ENCODE data around the gene HTD2. TPM values are rescaled to one million over a fixed set of nuclear protein-coding genes. Genes with fewer than 3 reads are reported as not detected.
A peak's percentile ranks its signal among the peaks of the same experiment; 100 is the strongest.

The HTD2 gene
- total and polyA plus RNA-seq, 10 donors = 2.3 to 20.0 (median 8.2) TPM

DNA sequence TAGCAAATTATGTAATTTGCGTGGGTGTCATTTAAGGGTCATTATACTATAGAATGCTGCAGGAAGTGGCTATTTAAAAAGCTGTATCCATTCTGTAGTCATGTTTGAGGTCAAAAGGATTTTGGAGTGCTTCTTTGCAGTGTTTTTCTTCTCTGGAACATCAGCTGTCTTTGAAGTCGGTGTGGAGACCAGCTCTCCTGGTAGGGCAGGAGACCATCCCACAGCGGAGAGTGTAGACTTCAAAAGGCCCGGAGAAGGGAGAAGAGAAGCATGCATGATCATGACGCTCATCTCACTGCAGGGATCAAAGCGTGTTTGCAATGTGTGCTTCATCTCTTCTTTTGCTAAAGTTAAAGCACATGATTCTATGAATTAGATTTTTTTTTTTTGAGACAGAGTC lies 46.3 kb downstream of the HTD2 start:
- H3K4me3 ChIP-seq = peak overlapping the region in 2 of 8 donors; percentile 31 to 62
- intact Hi-C loops (cut with DNase I; ENCODE audit: low total_unique reads) = no loop called here
- 69 to 78% (median 74%) methylated on average over 6 of the region's 6 CpGs for WGBS, 5 donors

DNA sequence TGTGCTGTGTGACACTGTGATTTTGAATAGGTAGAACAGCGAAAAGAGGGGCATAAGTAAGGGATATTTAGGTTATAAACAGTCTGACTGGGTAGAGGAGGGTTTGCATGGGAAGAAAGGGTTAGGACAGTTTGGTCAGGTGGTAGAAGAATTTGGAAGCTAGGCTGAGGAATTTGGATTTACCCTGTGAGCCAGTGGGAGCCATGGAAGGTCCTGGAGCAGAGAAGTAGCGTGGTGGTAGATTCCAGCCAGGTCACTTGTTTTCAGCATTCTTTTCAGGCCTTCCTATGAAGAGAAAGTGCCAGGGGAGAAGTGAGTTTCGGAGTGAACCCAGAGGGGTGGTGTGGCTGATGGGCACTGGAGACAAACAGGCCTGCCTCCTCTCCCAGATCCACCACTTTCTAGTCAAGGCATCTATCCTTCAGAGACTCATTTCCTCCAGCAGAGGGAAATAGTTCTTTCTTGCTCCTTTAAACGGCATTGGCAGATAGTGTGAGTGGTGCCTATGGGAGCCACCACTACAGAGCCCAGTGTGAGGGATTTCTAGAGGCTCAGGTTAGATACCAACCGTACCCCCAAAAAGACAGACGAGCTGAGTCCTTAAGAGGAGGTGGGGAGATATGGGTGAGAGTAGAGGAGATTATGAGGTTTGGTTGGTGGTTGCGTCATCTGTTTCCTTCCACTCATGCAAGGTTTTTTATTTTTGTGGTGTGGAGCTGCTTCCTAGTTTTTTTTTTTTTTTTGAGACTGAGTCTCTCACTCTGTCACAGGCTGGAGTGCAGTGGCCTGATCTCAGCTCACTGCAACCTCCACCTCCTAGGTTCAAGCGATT lies 47.6 kb downstream of the HTD2 start:
- TF ChIP-seq POLR2A (IDR thresholded peaks at IDR 0.05) (peak in 2 of 3 donors; percentile 46 to 62), POLR2AphosphoS5 (IDR thresholded peaks at IDR 0.05) (peak in 2 of 3 donors; percentile 26 to 92)
- TF ChIP-seq, protein P1, sequence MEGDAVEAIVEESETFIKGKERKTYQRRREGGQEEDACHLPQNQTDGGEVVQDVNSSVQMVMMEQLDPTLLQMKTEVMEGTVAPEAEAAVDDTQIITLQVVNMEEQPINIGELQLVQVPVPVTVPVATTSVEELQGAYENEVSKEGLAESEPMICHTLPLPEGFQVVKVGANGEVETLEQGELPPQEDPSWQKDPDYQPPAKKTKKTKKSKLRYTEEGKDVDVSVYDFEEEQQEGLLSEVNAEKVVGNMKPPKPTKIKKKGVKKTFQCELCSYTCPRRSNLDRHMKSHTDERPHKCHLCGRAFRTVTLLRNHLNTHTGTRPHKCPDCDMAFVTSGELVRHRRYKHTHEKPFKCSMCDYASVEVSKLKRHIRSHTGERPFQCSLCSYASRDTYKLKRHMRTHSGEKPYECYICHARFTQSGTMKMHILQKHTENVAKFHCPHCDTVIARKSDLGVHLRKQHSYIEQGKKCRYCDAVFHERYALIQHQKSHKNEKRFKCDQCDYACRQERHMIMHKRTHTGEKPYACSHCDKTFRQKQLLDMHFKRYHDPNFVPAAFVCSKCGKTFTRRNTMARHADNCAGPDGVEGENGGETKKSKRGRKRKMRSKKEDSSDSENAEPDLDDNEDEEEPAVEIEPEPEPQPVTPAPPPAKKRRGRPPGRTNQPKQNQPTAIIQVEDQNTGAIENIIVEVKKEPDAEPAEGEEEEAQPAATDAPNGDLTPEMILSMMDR (IDR thresholded peaks at IDR 0.05 in 8 of 11, conservative IDR thresholded peaks at IDR 0.05 in 3 of 11) = no peak
- DNase-seq = no peak
- Histone ChIP-seq H3K4me3 (peak overlapping the region in 7 of 8 donors; percentile 10 to 62 (median 20)), H3K27me3 (replicated peaks in 1 of 7) (no peaks in the 10 kb centered on the region), H3K36me3 (no peaks in the 10 kb centered on the region), H3K9me3 (no peaks in the 10 kb centered on the region), H3K4me1 (peaks cover 18 to 99% (median 91%) of the 10 kb centered on the region in 6 donors), H3K27ac (peak overlapping the region; percentile 76 to 92 (median 88))
- intact Hi-C loops (cut with DNase I; ENCODE audit: low total_unique reads) = no loop called here
- 41 to 63% (median 44%) methylated on average over 8 of the region's 8 CpGs for WGBS, 5 donors

More for the DNA sequence above, 46.3 kb downstream of the HTD2 start:
- H3K4me1 ChIP-seq = peaks cover 18 to 100% (median 97%) of the 10 kb centered on the region in 6 donors
- no peaks in the 10 kb centered on the region for H3K36me3 ChIP-seq
- H3K27ac ChIP-seq = peak overlapping the region in 6 of 8 donors; percentile 82 to 92 (median 90)
- no peaks in the 10 kb centered on the region for H3K27me3 ChIP-seq (replicated peaks in 1 of 7)
- DNase-seq = no peak
- TF ChIP-seq, protein P1 (IDR thresholded peaks at IDR 0.05 in 8 of 11, conservative IDR thresholded peaks at IDR 0.05 in 3 of 11) = no peak
- no peak for TF ChIP-seq POLR2A (IDR thresholded peaks at IDR 0.05)
- no peaks in the 10 kb centered on the region for H3K9me3 ChIP-seq

DNA sequence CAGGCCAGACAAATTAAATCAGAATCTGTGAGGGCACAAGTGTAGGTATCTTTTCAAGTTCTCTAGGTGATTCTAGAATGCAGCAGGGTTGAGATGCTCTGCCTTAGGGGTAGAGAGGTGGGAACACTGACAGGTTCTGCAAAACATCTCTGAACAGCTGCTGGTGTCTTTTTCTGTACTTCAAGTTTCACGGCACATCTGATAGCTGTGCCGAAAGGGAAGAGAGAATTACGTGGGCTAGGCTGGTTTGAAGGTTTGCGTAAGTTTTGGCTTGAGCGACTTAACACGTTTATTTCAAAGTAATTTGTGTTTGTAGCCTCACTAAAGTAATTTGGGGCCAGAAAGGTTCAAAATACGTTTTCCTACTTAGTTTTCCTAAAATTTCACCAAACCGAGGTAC lies 48.9 kb downstream of the HTD2 start:
- Histone ChIP-seq H3K4me1 (peaks cover 11 to 95% (median 79%) of the 10 kb centered on the region in 6 donors), H3K9me3 (no peaks in the 10 kb centered on the region), H3K4me3 (peak overlapping the region in 1 of 8 donors; percentile 62), H3K36me3 (no peaks in the 10 kb centered on the region), H3K27ac (peak overlapping the region; percentile 31 to 92 (median 88)), H3K27me3 (replicated peaks in 1 of 7) (no peaks in the 10 kb centered on the region)
- TF ChIP-seq, protein P1 (IDR thresholded peaks at IDR 0.05 in 8 of 11, conservative IDR thresholded peaks at IDR 0.05 in 3 of 11) = no peak
- TF ChIP-seq POLR2AphosphoS5 (IDR thresholded peaks at IDR 0.05) (peak in 1 of 3 donors; percentile 75), POLR2A (IDR thresholded peaks at IDR 0.05) (peak in 1 of 3 donors; percentile 16)
- intact Hi-C loops (cut with DNase I; ENCODE audit: low total_unique reads) = no loop called here
- no peak for DNase-seq
- 46 to 68% (median 51%) methylated on average over 8 of the region's 8 CpGs for WGBS, 5 donors

DNA sequence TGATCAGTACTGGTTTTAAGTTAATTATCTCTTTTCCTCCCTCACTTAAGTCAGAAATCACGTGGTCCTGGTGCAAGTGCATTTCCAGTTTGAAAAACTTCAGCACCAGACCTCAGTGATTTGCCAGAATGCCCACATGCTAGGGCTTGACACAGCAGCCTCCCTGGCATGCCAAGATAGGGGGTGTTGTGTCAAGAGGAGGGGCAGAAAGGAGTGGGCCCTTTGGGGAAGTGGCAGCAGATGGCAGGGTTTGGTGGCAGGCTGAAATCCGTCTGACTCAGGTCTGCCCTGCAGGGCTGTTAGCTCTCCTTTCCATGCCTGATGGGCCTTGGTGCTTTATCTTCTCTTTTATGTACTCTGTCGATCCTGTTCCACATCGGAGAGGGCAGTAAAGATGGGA lies 49.7 kb downstream of the HTD2 start:
- WGBS, 5 donors = 21 to 40% (median 32%) methylated on average over 4 of the region's 4 CpGs
- intact Hi-C loops (cut with DNase I; ENCODE audit: low total_unique reads) = no loop called here
- Histone ChIP-seq H3K27ac (peak overlapping the region; percentile 14 to 92 (median 88)), H3K27me3 (replicated peaks in 1 of 7) (no peaks in the 10 kb centered on the region), H3K4me1 (peaks cover 11 to 93% (median 70%) of the 10 kb centered on the region in 6 donors), H3K9me3 (no peaks in the 10 kb centered on the region), H3K36me3 (no peaks in the 10 kb centered on the region), H3K4me3 (peak overlapping the region in 1 of 8 donors; percentile 62)
- peak; percentile 86 for DNase-seq
- peak in 2 of 3 donors; percentile 57 to 62 for TF ChIP-seq POLR2AphosphoS5 (IDR thresholded peaks at IDR 0.05)
- TF ChIP-seq, protein P1 (IDR thresholded peaks at IDR 0.05 in 8 of 11, conservative IDR thresholded peaks at IDR 0.05 in 3 of 11) = no peak

All from spleen (tissue), 11 donors.